Thyroid gland (tissue), 4 donors: ENCODE results near the gene ETS1. TPM values are rescaled to one million over a fixed set of nuclear protein-coding genes. Genes with fewer than 3 reads are reported as not detected.
A peak's percentile ranks its signal among the peaks of the same experiment; 100 is the strongest.
"Not testable (repeated sequence)": the region's sequence is repeated elsewhere in the genome, so short reads cannot be mapped to it uniquely, and the experiment has no call there.

ENCODE experiments used
- DNase-seq, 2 donors: peaks; one replicate each; pipeline ENCODE4 v3.0.0-alpha.2; 2019
- H3K27ac ChIP-seq, 3 donors: fragments of 200-600 bp; sonication (generic); 1 replicate in 2 of 3; 2 replicates in 1 of 3; pipeline ENCODE4 v1.5.1; 2016 to 2019; ENCODE audit warnings: mild to moderate bottlenecking in 1 of 3, moderate library complexity in 1 of 3
- H3K27me3 ChIP-seq: fragments of 200-600 bp; sonication (generic); one replicate; pipeline ENCODE4 v1.5.1; 2019
- H3K36me3 ChIP-seq, 2 donors: fragments of 200-600 bp; sonication (generic); one replicate each; pipeline ENCODE4 v1.5.1; 2016 to 2019
- H3K4me1 ChIP-seq, 2 donors: fragments of 200-600 bp; sonication (generic); one replicate each; pipeline ENCODE4 v1.5.1; 2017 to 2019
- H3K4me3 ChIP-seq, 3 donors: fragments of 200-600 bp; sonication (generic); replicated peaks in 1 of 3; 1 replicate in 2 of 3; 2 replicates in 1 of 3; pipeline ENCODE4 v1.5.1; 2016; ENCODE audit warnings: mild to moderate bottlenecking in 1 of 3
- H3K9me3 ChIP-seq: fragments of 200-600 bp; sonication (generic); one replicate; pipeline ENCODE4 v1.5.1; 2017
- CTCF ChIP-seq, 6 experiments: fragments of 200-600 bp in 3 of 6; fragments of 450-650 bp in 3 of 6; sonication (generic) in 3 of 6; IDR thresholded peaks; one replicate each; pipeline ENCODE4 v1.5.1; 2016 to 2019; ENCODE audit warnings: antibody characterized with exemption in 6 of 6, mild to moderate bottlenecking in 2 of 6, inconsistent platforms in 1 of 6, moderate library complexity in 1 of 6
- POLR2A ChIP-seq, 2 donors: fragments of 450-650 bp; IDR thresholded peaks; one replicate each; pipeline ENCODE4 v1.6.1; 2017; ENCODE audit warnings: antibody characterized with exemption in 2 of 2, mild to moderate bottlenecking in 2 of 2, moderate library complexity in 1 of 2
- WGBS, 2 donors: methylation state at CpG; one replicate each; pipeline ENCODE4 v1.1.5; 2017; 5-methylcytosine and 5-hydroxymethylcytosine counted together
- intact Hi-C: fragments of 100-400 bp; cut with DNase I; formaldehyde crosslinking; loops from one replicate; pipeline ENCODE4 v1.15.1; 2023
- total RNA-seq, 4 donors: library from RNA; depleted of rRNA; stranded (reverse); fragments of >200 nt; gene quantifications; one replicate each; pipeline ENCODE4 v1.2.3, GENCODE V29; 2016

Gene ETS1
- total RNA-seq, 4 donors from 2014 or later, result 38.4 to 79.4 (median 58.4) TPM

GRCh38 chr11:128448981-128449713, 138.2 kb downstream of the ETS1 start:
- DNase-seq, result no peak
- Histone ChIP-seq H3K4me1 (peaks cover 25% of the 10 kb centered on the region in 2 donors), H3K27me3 (no peaks in the 10 kb centered on the region), H3K9me3 (no peaks in the 10 kb centered on the region), H3K36me3 (no peaks in the 10 kb centered on the region), H3K4me3 (no peak overlapping the region), H3K27ac (peak overlapping the region in 1 of 3 donors; percentile 29)
- TF ChIP-seq CTCF (IDR thresholded peaks at IDR 0.05) (no peak), POLR2A (IDR thresholded peaks at IDR 0.05) (no peak)
- intact Hi-C loops, result no loop called here
- WGBS, 2 donors, result 70 to 79% methylated on average over 3 of the region's 3 CpGs

GRCh38 chr11:128448200-128448886, 139.0 kb downstream of the ETS1 start:
- no peak overlapping the region for H3K4me3 ChIP-seq
- H3K27me3 ChIP-seq, result no peaks in the 10 kb centered on the region
- WGBS, 2 donors, result 86 to 93% methylated on average over 7 of the region's 7 CpGs
- intact Hi-C loops, result no loop called here
- H3K9me3 ChIP-seq, result no peaks in the 10 kb centered on the region
- H3K27ac ChIP-seq, result peak overlapping the region in 1 of 3 donors; percentile 15
- H3K36me3 ChIP-seq, result no peaks in the 10 kb centered on the region
- peak in 1 of 2 donors; percentile 44 for DNase-seq
- TF ChIP-seq CTCF (IDR thresholded peaks at IDR 0.05), result no peak
- TF ChIP-seq POLR2A (IDR thresholded peaks at IDR 0.05), result no peak
- H3K4me1 ChIP-seq, result peaks cover 19 to 21% of the 10 kb centered on the region in 2 donors

- no peak overlapping the region for H3K4me3 ChIP-seq
- no peak for DNase-seq
- intact Hi-C loops, result no loop called here
Measured at GRCh38 chr11:128447233-128447632, 140.1 kb downstream of the ETS1 start.

GRCh38 chr11:128445921-128446320, 141.4 kb downstream of the ETS1 start:
- H3K4me1 ChIP-seq, DNase-seq, H3K36me3 ChIP-seq, H3K4me3 ChIP-seq, H3K27me3 ChIP-seq, intact Hi-C loops, H3K9me3 ChIP-seq, H3K27ac ChIP-seq: not testable (repeated sequence)
- WGBS, 2 donors, result 100% methylated on average over 1 of the region's 1 CpG

More at GRCh38 chr11:128447233-128447632, 140.1 kb downstream of the ETS1 start:
- H3K27me3 ChIP-seq, result no peaks in the 10 kb centered on the region
- 77 to 78% methylated on average over 4 of the region's 4 CpGs for WGBS, 2 donors
- H3K4me1 ChIP-seq, result peaks cover 8 to 9% of the 10 kb centered on the region in 2 donors
- H3K27ac ChIP-seq, result no peak overlapping the region
- no peaks in the 10 kb centered on the region for H3K36me3 ChIP-seq
- no peak for TF ChIP-seq POLR2A (IDR thresholded peaks at IDR 0.05)
- TF ChIP-seq CTCF (IDR thresholded peaks at IDR 0.05), result no peak
- H3K9me3 ChIP-seq, result no peaks in the 10 kb centered on the region

- WGBS, 2 donors, result 7 to 13% methylated on average over 2 of the region's 2 CpGs
- intact Hi-C loops, result no loop called here
- Histone ChIP-seq H3K27ac (peak overlapping the region; percentile 61 to 76 (median 74)), H3K9me3 (no peaks in the 10 kb centered on the region), H3K4me3 (no peak overlapping the region), H3K27me3 (no peaks in the 10 kb centered on the region), H3K4me1 (peaks cover 12 to 14% of the 10 kb centered on the region in 2 donors), H3K36me3 (no peaks in the 10 kb centered on the region)
- TF ChIP-seq POLR2A (IDR thresholded peaks at IDR 0.05) (no peak), CTCF (IDR thresholded peaks at IDR 0.05) (no peak)
- DNase-seq, result peak; percentile 49 to 52
Measured at GRCh38 chr11:128437136-128437535, 150.2 kb downstream of the ETS1 start.
